PC-9 (cell line): ENCODE measurements around the gene PARP16.

Experiments
- CTCF ChIP-seq: fragments of 200-600 bp; sonication (generic); conservative IDR thresholded peaks from 2 replicates; pipeline ENCODE4 v1.6.1; 2017; ENCODE audit warnings: mixed run types, antibody characterized with exemption, mild to moderate bottlenecking, moderate library complexity
- EZH2 ChIP-seq: fragments of 200-600 bp; sonication (generic); IDR thresholded peaks from 2 replicates; pipeline ENCODE4 v1.8.0; 2017; ENCODE audit warnings: antibody characterized with exemption, low read depth

- no peak for TF ChIP-seq CTCF
- no peak for TF ChIP-seq EZH2
Observed at GRCh38 chr15:65323071-65323511, 36.4 kb upstream of the PARP16 start.
